ENCODE measurements around the gene LSM7. TPM values are rescaled to one million over a fixed set of nuclear protein-coding genes. Genes with fewer than 3 reads are reported as not detected.

Gene LSM7
- total RNA-seq, 2 donors from 2014 or later = 45.7 to 69.9 TPM

DNA sequence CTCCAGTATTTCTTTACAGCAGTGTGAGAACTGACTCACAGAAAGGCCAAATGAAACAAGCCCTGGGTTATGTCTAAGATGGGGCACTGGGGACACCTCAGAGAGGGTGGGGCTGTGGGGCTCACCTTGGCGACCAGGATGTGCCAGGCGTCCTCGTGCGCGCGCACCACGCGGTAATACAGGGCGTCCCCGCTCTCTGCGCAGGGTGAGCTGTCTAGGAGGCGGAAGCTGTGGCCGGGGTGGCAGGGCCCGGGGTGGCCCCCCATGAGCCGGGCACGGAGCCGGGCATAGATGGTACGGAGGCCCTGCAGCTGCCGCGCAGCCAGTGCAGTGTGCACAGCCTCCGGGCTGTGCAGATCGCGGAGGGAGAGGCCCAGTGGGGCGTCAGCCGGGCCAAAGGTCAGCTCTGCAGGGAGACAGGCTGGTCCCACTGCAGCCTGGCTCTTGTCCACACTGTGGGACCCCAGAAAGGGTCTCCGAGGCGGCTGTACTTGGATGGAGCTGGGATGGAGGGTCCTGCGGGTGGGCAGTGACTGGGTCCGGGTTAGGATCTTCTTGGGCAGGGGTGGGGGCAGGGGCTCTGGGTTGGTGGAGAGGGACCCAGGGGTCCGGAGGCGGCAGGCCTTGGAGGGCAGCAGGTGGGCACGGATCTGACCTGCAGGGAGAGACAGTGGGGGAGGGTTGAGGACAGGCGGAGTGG lies 49.8 kb downstream of the LSM7 start:
- DNase-seq (no peak), ATAC-seq (no peak)
- Histone ChIP-seq H3K36me3 (replicated peaks in 1 of 2; ENCODE audit: insufficient read depth in 1 of 2, low read depth in 2 of 2) (no peaks in the 10 kb centered on the region), H3K27ac (no peak overlapping the region), H3K4me3 (no peak overlapping the region), H3K9me3 (no peaks in the 10 kb centered on the region), H3K27me3 (no peaks in the 10 kb centered on the region), H3K4me1 (peaks cover 29% of the 10 kb centered on the region)
- WGBS, 2 donors = 80 to 83% methylated on average over 11 to 33 of the region's 33 CpGs
- TF ChIP-seq CTCF (IDR thresholded peaks at IDR 0.05) = no peak
- TF ChIP-seq POLR2A (IDR thresholded peaks at IDR 0.05) = no peak
- intact Hi-C loops (cut with DNase I) = no loop called here

DNA sequence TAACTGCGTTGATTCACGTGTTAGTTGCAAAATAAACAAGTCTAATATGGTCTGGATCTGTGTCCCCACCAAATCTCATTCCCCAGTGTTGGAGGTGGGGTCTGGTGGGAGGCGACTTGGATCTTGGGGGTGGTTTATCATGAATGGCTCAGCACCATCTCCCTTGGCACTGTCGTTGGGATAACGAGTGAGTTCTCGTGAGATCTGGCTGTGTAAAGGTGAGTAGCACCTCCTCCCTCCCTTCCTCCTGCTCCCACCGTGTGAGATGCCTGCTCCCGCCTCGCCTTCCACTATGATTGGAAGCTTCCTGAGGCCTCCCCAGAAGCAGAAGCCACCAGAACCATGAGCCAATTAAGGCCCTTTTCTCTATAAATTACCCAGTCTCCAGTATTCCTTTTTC lies 51.2 kb downstream of the LSM7 start:
- Histone ChIP-seq H3K4me3 (no peak overlapping the region), H3K27ac (no peak overlapping the region), H3K36me3 (replicated peaks in 1 of 2; ENCODE audit: insufficient read depth in 1 of 2, low read depth in 2 of 2) (peaks cover 0 to 2% of the 10 kb centered on the region in 2 donors), H3K27me3 (no peaks in the 10 kb centered on the region), H3K4me1 (peaks cover 44% of the 10 kb centered on the region), H3K9me3 (no peaks in the 10 kb centered on the region)
- no peak for TF ChIP-seq POLR2A (IDR thresholded peaks at IDR 0.05)
- no peak for TF ChIP-seq CTCF (IDR thresholded peaks at IDR 0.05)
- intact Hi-C loops (cut with DNase I) = no loop called here
- ATAC-seq = no peak
- DNase-seq = no peak
- WGBS, 2 donors = 70 to 77% methylated on average over 8 to 9 of the region's 9 CpGs

GRCh38 chr19:2276429-2276986 lies 51.9 kb downstream of the LSM7 start:
- H3K4me1 ChIP-seq = peaks cover 47% of the 10 kb centered on the region
- no peaks in the 10 kb centered on the region for H3K9me3 ChIP-seq
- H3K36me3 ChIP-seq (replicated peaks in 1 of 2; ENCODE audit: insufficient read depth in 1 of 2, low read depth in 2 of 2) = peaks cover 0 to 2% of the 10 kb centered on the region in 2 donors
- DNase-seq = no peak
- H3K27ac ChIP-seq = no peak overlapping the region
- no peak overlapping the region for H3K4me3 ChIP-seq
- intact Hi-C loops (cut with DNase I) = no loop called here
- no peak for TF ChIP-seq CTCF (IDR thresholded peaks at IDR 0.05)
- TF ChIP-seq POLR2A (IDR thresholded peaks at IDR 0.05) = no peak
- WGBS, 2 donors = 89 to 94% methylated on average over 20 to 24 of the region's 28 CpGs
- no peaks in the 10 kb centered on the region for H3K27me3 ChIP-seq
- ATAC-seq = no peak

- TF ChIP-seq POLR2A (IDR thresholded peaks at IDR 0.05) = no peak
- no peak for TF ChIP-seq CTCF (IDR thresholded peaks at IDR 0.05)
- intact Hi-C loops (cut with DNase I) = no loop called here
- Histone ChIP-seq H3K4me1 (peaks cover 52% of the 10 kb centered on the region), H3K27ac (no peak overlapping the region), H3K4me3 (no peak overlapping the region), H3K27me3 (no peaks in the 10 kb centered on the region), H3K36me3 (replicated peaks in 1 of 2; ENCODE audit: insufficient read depth in 1 of 2, low read depth in 2 of 2) (peaks cover 0 to 2% of the 10 kb centered on the region in 2 donors), H3K9me3 (no peaks in the 10 kb centered on the region)
- ATAC-seq (no peak), DNase-seq (no peak)
- WGBS, 2 donors = 79% methylated on average over 43 of the region's 74 CpGs; no CpG with 5 or more reads in 1 of the 2 donors
Measured at GRCh38 chr19:2275588-2276428, 52.6 kb downstream of the LSM7 start.
